ELR (cell line): ENCODE results near the gene FAM221A.
"Not testable (repeated sequence)": the region's sequence is repeated elsewhere in the genome, so short reads cannot be mapped to it uniquely, and the experiment has no call there.

Source experiments
- DNase-seq: peaks from one replicate; pipeline ENCODE4 v3.0.0-alpha.2; 2015; ENCODE audit warnings: low read depth

FAM221A gene

DNA sequence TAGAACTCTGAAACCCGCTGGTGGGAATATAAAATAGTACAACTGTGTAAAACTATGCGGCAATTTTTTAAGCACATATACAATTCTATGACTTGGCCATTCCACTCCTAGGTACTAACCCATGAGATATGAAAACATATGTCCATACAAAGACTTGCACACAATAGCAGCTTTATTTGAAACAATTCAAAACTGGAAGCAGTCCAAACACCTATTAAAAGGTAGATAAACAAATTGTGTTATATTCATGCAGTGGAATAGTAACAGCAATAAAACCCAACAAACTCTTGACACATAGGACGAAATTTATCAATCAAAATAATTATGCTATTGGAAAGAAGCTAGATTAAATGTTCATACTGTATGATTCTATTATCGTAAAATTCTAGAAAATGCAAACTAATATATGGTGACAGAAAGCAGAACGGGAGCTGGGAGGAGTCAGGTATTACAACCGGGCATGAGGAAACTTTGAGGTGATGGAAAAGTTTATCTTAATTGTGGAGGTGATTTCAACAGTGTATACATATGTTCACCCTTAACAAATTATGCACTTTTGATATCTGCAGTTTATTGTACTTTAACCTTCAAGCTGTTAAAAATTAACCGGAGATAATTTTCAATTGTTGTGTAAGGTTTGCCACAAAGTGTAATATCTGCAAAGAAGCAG lies 29.2 kb downstream of the FAM221A start:
- DNase-seq: no peak

- DNase-seq: no peak
These were observed 30.0 kb downstream of the FAM221A start, which contains the start of gene STK31 for GRCh38 chr7:23710000-23710399. Gene STK31 (plus strand): TSS chr7:23710219. CDS start chr7:23710286, 67 bp downstream.

DNA sequence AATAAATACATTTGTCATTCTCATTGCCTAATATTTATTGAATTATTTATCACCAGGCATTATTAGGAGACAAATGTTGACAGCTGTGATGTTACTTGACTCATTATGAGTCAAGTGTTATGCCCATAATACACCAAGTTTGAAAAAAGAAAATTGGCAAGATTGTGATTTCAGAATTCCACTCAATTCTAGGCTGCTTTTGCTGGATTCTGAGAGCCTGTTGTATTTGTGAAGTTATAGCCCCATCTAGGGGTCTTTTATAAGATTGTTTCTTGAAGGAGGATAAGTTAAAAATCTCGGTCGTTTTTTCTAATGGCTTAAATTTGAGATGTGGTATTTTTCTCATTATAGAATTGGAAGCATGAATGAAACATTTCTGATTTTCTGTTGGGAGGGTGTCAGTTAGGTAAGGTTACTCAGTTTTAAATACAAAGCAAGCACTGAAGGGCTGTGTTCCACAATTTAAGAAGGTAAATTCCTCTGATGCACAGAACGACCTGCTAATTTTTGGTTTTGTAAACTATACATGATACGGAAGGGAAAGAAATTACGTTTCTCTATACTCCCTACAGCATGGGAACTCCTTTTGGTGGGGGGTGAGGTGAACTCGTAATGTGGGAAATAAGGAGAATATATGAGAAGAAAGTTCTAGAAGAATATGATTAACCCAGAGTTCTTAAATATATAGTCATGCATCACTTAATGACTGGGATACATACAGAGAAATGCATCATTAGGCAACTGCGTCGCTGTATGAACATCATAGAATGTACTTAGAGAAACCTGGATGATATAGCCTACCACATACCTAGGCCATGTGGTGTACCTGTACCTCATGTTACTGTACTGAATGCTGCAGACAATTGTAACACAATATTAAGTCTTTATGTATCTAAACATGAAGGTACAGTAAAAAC lies 32.6 kb downstream of the FAM221A start:
- DNase-seq: peak; percentile 90

- peak; percentile 98 for DNase-seq
These were observed 33.5 kb downstream of the FAM221A start for GRCh38 chr7:23713285-23714149.

GRCh38 chr7:23714150-23714464 lies 34.1 kb downstream of the FAM221A start:
- DNase-seq: no peak

DNA sequence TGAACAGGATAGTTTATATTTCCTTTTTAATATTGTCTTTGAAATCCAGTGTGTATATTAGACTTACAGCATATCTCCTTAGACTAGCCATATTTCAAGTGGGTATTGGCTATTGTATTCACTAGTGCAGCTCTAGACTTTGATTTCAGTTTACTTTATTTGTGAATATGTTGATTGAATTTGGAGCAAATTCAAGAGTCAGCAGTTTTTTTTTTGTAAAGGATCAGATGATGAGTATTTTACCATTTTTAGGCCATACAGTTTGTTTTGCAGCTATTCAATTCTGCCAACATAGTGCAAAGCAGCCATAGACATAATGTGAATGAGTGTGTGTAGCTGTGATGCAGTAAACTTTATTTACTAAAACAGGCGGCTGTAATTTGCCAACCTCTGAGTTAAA lies 34.6 kb downstream of the FAM221A start:
- DNase-seq: no peak

DNA sequence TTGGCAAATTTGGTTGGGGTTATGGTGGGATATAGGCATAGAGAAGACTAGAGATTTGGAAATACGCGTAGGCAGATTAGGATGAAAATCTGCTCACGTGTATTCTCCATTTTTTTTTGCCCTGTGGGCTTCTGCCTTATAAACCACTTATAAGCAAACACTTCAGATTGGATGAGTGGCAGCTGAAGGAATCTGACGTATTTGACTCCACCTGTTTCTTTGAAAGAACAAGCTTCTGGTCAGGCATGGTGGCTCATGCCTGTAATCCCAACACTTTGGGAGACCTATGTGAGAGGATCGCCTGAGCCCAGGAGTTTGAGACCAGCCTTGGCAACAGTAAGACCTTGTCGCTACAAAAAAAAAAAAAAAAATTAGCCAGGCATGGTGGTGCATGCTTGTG lies 35.1 kb downstream of the FAM221A start:
- DNase-seq: no peak

DNA sequence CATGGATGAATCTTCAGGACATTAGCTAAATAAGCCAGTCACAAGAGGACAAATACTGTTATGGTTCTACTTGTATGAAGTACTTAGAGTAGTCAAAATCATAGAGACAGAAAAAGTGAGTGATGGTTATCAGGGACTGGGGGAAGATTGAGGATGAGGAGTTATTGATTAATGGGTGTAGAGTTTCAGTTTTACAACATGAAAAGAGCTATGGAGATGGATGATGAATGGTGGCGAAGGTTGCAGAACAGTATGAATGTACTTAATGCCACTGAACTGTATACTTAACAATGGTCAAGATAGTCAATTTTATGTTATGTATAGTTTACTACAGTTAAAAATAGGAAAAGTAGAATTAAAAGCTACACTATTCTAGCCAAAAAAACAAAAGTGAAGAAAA lies 37.8 kb downstream of the FAM221A start:
- no peak for DNase-seq

DNA sequence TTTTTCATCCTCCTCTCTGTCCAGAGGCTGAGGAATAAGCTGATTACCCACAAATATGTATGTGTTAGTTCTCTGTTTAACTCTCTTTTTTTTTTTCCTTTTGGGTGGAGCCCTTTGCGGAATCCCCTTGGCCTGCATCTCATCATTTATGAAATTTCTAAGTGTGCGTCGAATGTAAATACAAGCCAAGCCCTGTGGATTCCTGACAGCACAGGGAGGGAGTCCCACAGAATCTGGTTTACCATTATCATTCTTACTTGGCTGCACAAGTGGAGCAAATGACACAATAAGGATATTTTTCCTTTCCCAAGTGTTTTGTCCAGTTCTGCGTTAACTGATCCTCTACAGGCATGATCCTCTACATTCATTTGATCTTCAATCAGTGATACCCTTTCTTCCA lies 41.5 kb downstream of the FAM221A start:
- no peak for DNase-seq

DNA sequence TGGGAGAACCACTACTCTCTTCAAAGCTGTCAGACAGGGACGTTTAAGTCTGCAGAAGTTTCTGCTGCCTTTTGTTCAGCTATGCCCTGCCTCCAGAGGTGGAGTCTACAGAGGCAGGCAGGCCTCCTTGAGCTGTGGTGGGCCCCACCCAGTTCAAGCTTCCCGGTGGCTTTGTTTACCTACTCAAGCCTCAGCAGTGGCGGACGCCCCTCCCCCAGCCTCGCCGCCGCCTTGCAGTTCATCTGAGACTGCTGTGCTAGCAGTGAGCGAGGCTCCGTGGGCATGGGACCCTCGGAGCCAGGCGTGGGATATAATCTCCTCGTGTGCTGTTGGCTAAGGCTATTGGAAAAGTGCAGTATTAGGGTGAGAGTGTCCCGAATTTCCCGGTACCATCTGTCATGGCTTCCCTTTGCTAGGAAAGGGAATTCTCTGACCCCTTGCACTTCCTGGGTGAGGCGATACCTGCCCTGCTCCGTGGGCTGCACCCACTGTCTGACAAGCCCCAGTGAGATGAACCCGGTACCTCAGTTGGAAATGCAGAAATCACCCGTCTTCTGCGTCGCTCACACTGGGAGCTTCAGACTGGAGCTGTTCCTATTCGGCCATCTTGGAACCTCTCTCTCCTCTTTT lies 42.7 kb downstream of the FAM221A start:
- DNase-seq: not testable (repeated sequence)

DNA sequence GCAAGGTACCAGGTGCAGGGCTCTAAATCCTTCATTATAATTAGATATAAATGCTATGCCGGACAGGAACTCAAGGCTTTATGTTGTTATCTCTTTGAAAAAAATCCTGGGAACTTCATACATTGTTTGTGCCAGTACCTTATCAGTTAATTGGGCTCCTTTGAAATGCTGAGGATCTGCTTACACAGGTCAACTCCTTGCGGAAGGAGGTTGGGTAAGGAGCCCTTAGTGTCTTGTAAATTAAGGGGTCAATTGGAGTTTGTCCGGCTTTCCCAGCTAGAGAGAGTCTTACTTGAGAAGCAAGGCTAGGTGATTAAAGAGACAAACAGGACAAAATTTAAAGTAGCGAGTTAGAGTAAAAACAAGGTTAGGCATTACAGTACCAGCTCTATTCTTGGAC lies 44.1 kb downstream of the FAM221A start:
- not testable (repeated sequence) for DNase-seq

DNA sequence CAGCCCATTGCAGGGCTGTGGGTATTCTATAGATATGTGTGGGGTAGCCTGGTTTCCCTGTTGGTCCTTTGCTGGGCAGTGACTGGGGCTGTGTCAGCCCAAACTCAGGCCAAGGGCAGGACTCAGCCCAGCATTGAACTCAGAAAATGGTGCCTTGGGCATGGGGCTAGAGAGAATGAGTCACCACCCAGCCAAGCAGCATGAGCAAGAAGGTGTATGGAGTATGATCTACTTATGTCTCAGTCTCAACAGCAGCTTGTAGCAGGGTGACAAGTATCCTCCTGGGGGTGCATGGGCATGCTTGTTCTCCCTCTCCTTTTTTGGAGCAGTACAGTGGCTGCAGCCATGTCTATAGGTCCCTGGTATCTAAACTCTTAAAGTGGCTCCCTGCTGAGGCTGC lies 62.1 kb downstream of the FAM221A start:
- DNase-seq: peak; percentile 48

- DNase-seq: no peak
These were observed 63.2 kb downstream of the FAM221A start for GRCh38 chr7:23743226-23743625.

DNA sequence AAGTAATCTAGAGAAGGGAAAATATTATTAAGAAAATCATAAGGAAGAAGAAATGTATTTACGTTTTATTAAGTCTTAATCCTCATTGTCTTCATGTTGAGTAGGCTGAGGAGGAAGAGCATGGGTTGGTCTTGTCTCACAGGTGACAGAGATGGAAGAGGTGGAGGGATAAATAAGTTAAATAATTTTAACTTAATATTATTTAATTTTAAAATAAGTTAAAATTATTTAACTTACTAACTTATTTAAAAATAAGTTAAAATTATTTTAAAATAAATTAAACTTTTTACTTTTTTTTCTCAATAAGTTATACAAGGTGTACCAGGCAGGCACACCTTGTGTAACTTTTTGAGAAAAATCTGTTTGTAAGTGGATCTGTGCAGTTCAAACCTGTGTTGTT lies 66.6 kb downstream of the FAM221A start:
- no peak for DNase-seq

DNA sequence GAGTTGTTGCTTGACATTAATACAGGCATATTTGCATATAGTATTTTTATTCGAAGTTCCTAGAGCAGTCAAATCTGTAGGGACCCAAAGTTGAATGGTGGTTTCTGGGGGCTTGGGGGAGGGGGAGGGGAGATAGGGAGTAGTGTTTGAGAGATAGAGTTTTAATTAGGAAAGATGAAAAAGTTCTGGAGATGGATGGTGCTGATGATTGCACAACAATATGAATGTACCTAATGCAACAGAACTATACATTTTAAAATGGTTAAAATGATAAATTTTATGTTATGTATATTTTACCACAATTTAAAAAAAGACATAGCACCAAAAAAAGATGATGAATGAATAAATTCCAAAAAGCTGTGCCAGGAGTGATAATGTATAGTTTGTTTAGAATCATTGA lies 71.9 kb downstream of the FAM221A start:
- DNase-seq: no peak
